Cerebellar nuclear complex (tissue), 1 donor: ENCODE measurements around the gene PLEKHN1.
"Not testable (repeated sequence)": the region's sequence is repeated elsewhere in the genome, so short reads cannot be mapped to it uniquely, and the experiment has no call there.

ENCODE experiments used
- DNase-seq, 2 experiments: peaks; one replicate each; lab custom pipeline; 2025; lab: John Stamatoyannopoulos, UW

PLEKHN1 gene

DNA sequence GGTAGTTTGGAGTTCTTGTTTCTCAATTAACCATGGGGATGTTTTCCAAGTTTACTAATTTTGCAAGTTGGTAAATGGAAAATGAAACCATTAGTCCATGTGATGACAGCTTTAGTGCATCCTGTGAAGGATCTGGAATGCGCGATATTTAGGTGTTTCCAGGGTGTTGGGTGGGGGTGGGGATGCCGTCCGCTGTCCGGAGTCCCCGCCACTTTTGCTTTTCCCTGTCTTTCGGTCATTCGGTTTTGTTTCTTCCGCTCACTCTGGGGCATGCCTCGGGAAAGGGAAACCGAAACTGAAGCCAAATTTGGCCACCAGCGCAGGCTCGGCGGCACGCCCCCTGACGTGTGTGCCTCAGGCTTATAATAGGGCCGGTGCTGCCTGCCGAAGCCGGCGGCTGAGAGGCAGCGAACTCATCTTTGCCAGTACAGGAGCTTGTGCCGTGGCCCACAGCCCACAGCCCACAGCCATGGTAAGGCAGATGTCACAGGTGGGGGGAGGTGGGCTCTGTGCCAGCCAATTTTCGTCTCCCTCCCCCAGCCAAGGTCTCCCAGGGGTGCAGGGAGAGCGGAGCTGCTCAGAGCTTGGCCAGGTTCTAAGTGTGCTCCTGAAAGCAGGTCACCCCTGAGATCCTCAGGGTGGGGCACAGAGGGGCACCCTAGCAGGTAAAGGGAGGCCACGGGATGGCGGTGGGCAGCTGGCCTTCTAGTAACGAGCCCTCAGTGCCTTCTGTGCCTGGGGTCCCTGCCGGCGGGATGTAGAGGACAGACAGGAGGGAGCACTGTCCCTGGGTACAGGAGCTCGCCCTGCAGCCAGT, 47.0 kb downstream of the PLEKHN1 start, which contains the start of gene ISG15:
TSS of gene ISG15 (plus strand) at position 393 of the 817 bp plus-strand sequence. CDS start at position 470, 77 bp downstream.
- DNase-seq: no peak

DNA sequence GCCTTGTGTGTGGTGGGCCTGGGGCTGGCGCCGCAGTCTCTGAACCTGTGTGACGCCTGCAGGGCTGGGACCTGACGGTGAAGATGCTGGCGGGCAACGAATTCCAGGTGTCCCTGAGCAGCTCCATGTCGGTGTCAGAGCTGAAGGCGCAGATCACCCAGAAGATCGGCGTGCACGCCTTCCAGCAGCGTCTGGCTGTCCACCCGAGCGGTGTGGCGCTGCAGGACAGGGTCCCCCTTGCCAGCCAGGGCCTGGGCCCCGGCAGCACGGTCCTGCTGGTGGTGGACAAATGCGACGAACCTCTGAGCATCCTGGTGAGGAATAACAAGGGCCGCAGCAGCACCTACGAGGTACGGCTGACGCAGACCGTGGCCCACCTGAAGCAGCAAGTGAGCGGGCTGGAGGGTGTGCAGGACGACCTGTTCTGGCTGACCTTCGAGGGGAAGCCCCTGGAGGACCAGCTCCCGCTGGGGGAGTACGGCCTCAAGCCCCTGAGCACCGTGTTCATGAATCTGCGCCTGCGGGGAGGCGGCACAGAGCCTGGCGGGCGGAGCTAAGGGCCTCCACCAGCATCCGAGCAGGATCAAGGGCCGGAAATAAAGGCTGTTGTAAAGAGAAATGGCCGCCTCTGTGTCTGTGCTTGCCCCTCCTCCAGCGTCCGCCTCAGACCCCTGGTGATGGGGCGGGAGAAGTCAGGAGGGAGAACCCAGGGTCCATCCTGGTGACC, 47.8 kb downstream of the PLEKHN1 start:
- no peak for DNase-seq

DNA sequence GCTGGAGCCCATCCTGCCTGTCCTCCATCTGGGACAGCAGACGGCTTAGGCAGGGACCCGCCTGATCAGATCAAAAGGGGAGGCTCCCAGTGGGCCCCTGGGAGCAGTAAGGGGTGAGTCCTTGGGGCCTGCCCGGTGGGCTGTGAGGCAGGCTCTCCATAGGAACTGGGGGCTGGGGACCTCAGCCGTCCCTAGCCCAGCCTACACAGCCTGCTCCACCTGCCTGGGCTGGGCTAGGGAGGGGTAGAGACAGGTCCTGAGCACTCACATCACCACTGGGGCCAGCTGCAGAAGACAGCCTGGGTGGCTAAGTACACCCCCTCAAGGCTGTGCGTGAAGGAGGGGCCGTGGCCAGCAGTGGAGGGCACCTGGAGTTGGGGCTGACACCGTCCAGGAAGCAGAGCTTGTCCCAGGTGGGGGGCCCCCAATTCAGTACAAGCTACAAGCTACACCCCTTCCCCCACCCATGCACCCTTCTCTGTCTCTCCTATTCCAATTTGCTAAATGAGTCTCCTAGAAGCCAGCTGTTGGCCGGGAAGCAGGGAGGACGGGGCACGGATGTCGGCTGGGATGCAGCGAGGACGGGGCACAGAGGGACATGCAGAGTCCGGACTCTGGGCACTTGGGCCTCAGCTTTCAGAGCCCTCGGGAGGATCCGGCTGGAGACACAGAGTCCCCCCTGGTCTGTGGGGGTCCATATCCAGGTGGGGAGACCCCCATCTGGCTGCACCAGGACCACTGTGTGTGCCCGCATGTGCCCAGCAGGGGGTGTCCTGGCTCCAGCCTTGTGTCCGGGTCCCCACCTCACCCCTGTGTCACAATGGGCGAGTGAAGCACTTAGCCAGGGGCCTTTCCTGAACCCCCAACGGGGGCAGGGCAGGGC, 48.8 kb downstream of the PLEKHN1 start:
- no peak for DNase-seq

DNA sequence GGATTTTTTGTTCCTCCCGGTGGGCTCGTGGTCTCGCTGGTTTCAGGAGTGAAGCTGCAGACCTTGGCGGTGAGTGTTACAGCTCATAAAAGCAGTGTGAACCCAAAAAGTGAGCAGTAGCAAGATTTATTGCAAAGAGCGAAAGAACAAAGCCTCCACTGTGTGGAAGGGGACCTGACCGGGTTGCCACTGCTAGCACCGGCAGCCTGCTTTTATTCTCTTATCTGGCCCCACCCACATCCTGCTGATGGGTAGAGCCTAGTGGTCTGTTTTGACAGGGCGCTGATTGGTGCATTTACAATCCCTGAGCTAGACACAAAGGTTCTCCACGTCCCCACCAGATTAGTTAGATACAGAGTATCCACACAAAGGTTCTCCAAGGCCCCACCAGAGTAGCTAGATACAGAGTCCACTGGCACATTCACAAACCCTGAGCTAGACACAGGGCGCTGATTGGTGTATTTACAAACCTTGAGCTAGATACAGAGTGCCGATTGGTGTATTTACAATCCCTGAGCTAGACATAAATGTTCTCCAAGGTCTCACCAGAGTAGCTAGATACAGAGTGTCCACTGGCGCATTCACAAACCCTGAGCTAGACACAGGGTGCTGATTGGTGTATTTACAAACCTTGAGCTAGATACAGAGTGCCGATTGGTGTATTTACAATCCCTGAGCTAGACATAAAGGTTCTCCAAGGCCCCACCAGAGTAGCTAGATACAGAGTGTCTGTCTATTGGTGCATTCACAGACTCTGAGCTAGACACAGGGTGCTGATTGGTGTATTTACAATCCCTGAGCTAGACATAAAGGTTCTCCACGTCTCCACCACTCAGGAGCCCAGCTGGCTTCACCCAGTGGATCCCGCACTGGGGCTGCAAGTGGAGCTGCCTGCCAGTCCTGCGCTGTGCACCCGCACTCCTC, 51.4 kb downstream of the PLEKHN1 start:
- DNase-seq: not testable (repeated sequence)

DNA sequence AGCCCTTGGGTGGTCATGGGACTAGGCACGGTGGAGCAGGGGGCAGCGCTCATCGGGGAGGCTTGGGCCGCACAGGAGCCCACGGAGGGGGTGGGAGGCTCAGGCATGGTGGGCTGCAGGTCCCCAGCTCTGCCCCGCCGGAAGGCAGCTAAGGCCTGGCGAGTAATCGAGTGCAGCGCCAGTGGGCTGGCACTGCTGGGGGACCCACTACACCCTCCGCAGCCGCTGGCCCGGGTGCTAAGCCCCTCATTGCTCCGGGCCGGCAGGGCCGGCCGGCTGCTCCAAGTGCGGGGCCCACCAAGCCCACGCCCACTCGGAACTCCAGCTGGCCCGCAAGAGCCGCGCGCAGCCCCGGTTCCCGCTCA, 52.0 kb downstream of the PLEKHN1 start:
- not testable (repeated sequence) for DNase-seq

DNA sequence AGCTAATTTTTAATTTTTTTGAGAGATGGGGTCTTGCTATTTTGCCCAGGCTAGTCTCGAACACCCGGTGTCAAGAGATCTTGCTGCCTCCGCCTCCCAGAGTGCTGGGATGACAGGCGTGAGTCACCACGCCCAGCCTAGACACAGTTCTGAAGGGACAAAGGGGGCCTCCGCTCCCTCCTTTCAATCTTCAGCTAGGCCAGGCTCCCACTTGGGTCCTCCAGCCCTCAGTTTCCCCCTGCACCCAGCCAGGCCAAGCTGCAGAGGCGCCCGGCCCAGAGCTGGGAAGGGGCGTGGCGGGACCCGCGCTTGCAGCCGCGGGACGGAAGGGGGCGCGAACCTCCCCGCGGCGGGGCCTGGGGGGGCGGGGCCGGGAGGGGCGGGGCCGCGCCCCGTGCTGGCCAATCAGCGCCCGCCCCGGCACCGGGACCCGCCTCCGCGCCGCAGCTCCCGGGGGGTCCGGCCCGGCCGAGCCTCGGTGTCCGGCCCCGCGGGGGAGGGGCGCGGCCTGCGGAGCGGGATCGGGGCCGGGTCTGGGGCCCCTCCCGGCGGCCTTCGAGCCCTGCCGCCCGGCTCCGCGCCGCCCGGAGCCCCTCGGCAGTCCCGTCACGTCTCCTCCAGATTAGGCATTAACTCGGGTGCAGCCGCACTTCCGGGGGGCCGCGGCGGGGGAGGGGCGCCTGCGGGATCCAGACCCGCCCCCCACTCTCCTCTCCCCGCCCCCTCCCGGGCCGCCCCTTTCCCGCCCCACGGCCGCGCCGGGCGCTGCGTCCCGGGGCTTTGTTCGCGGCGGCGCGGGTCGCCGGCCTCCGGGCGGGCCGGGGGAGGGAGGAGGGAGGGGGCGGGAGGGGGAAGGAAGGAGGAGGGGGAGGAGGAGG, 53.1 kb downstream of the PLEKHN1 start:
- no peak for DNase-seq

DNA sequence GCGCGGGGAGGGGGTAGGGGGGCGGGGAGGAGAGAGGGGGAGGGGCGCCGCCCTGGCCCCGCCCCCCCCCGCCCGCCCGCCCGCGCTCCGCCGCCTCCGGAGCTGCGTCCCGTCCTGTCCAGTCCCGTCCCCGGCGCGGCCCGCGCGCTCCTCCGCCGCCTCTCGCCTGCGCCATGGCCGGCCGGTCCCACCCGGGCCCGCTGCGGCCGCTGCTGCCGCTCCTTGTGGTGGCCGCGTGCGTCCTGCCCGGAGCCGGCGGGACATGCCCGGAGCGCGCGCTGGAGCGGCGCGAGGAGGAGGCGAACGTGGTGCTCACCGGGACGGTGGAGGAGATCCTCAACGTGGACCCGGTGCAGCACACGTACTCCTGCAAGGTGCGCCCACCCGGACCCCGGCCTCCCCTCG, 53.7 kb downstream of the PLEKHN1 start, which contains the start of gene AGRN:
TSS of gene AGRN (plus strand) at position 121 of the 405 bp plus-strand sequence. CDS start at position 174, 53 bp downstream.
- no peak for DNase-seq

DNA sequence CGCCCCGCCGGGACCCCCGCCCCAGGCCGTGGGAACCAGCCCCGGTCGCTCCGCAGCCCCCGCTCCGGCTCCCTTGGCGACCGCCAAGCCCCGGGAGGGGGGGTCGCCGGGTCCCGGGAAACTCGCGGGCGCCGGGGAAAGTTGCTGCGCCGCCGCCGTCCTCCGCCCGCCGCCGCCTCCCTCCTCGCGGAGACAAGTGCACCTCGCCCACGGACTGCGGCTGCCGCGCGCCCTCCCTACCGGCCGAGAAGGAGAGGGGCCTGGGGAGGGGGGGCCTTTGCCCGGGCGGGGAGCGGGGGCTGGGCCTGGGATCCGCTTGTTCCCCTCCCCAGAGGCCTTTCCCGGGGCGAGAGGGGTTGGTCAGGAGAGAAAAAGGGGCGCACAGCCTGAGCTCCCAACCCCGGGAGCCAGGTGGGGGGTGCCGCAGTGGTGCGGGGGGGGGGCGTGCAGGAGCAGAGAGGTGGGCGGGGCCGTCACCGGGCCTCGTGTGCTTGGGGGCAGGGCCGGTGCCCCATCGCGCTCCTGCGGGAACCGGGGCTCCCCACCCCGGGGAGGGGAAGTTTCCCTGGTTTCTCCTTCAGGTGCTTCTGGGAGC, 54.2 kb downstream of the PLEKHN1 start:
- DNase-seq: no peak

DNA sequence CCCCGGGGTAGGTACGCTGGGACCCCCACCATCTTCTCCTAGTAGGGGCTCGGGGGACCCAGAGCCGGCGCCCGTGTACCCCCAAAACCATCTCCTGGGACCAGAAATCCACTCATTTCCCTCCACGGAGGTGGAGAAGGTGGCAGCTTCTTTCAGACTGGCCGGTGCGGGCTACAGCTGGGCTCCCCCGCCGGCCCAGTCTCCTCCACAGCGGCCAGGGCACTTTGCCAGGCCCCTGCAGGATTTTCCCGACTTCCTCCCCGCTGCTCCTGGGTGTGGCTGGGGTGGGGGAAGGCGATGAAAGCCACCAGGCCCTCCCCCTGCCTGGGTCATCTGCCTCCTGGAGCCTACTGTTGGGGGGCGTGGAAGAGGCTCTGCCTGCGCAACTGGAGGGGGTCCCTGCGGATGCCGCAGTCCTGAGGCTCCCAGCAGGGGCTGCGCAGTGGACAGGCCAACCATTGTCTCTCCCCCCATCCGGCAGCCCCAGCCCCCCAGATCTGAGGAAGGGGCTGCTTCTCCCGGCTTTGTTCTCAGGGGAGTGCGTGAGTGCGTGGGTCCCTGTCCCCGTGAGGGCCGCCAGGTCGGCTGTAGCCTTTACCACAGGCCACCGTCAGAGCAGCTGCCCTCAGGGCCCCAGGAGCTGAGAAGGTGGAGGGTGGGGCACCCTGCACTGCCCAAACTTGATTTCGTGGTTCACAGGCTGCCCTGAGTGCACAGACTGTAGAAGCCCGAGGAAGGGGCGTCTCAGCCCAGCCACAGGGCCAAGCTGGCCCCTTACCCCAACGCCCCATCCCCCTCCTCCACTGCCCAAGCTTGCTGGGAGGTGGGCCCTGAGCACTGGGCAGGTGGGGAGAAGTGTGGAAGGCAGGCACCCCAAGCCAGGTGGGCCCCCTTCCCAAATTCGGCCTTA, 55.0 kb downstream of the PLEKHN1 start:
- DNase-seq: no peak

DNA sequence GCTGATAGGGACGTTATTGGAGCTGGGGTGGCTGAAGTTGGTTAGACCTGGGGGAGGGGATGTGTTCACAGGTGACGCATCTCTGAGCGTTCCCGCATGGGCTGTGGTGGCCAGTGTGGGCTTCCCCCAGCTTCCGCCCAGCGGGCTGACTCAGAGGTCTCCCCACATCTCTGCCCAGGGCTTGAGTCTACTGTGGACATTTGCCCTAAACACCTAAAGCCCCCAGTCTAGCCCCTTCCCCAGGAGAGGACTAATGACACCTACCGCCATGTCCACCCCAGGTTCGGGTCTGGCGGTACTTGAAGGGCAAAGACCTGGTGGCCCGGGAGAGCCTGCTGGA, 55.6 kb downstream of the PLEKHN1 start:
- DNase-seq: no peak

DNA sequence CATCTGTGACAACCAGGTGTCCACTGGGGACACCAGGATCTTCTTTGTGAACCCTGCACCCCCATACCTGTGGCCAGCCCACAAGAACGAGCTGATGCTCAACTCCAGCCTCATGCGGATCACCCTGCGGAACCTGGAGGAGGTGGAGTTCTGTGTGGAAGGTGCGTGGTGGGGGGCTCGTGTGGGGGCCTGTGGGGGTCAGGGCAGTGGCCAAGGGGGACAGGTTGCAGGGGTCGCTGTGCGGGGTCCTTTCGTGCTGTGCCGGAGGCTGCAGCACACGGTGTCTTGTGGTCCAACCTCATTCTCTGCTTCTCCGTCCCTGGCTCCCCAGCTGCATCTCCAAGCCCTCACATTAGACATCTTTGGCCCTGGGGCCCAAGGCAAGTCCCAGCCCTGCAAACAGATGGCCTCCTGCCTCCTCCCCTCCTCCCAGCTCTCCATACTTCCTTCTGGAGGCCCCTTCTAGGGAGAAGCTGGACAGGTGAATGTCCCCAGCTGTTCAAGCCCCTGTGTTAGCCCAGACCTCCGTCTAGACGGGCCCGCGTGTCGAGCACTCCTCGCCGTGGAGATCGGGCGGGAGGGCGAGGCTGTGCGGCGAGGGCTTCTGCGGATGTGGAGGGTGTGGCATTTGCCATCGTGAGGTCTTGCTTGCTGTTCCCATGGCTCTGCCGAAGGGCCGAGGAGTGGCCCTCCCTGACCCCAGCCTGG, 56.2 kb downstream of the PLEKHN1 start:
- no peak for DNase-seq

DNA sequence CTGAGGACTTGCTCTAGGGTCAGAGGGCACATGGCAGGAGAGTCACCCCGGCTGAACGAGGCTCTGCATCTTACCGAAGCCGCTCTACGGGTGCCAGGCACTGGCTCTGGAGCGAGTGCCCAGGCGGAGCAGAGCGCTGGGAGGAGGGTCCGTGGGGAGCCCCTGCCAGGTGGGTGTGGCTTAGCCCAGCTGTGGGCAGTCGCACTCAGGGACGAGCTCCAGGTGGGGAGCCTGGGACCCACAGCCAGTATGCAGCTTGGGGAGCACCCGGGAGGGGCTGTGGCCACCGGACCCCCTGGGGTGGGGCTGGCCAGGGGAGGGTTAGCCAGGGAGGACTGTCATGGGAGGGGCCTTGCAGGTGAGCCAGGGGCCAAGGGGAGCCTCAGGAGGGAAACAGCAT, 57.4 kb downstream of the PLEKHN1 start:
- DNase-seq: no peak

DNA sequence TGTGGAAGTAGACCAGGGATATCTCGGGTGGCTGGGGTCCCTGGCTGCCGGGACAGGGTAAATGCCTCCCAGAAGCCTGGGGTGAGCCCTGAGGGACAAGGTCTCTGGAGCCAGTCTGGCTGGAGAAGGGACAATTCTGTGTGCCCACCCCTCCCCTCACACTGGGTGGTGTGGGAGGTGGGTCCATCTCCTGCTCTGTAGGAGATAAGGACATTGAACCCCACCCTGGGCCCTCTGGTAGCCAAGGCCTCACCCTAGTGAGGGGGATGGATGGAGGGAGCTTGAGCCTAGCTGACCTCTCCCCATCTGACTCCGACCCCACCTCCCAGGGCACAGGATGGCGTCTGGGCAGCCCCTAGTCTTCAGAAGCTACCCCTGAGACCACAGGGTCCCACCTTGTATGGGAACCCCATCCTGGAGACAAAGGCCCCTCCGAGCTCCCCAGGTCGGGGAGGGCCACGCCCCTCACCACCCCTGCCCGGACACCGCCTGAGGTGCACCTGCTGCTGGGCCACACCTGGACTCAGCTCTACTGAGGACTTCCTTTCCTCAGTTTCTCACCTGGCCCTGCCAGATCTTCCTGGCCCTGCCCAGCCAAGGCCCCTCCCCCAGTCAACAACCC, 58.0 kb downstream of the PLEKHN1 start:
- DNase-seq: no peak

DNA sequence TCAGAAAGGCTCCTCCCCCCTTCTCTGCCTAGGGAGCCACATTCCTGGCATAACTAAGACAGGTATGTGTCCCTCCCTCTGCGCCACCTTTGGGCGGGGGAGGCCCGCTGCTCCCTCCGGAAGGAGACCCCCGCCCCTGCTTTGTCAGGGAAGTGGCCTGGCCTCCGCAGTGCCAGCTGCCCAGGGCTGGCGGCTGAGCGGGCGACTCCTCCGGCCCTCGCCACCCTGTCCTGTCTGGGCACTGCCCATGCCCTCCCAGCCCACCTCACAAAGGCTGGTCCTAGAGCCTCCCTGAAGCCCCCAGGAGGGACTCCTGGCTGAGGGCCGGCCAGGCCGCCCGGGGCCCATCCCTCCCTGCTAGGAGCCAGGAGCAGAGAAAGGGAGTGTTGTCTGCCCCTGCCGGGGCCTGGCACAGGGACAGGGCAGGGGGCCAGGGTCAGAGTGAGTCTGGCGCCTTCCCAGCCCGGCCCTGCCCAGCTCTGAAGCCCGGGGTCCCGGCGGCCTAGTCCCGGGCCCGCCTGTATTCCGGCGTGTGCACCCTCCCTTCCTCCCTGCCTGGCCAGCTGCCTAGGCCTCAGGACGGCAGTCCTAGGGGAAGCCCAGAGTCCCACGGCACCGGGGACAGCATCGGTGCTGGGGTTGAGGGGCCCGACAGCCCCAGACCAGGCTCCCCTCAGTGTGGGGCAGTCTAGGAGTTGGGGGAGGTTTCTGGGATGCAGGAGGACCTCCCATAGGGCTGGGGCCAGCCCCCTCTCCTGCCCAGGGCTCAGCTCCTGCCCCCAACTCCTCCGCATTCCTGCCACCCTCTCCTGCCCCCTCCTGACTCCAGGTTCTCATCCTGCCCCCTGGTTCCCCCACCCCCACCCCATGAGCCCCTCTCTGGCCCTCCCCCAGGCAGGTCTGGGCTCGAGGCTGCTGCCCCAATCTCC, 58.8 kb downstream of the PLEKHN1 start:
- DNase-seq: no peak
